K562 (cell line): Measurements from ENCODE around the gene TRPC4AP. TPM values are rescaled to one million over a fixed set of nuclear protein-coding genes. Genes with fewer than 3 reads are reported as not detected.

ENCODE experiments used
- ATAC-seq: fragments of 200-7000 bp; cut with Tn5 transposase; 3 replicates; pipeline ENCODE4 v1.9.1; 2020; ENCODE audit warnings: moderate library complexity
- BruUV-seq: library from RNA; stranded (reverse); fragments of 400-500 nt; replicated peaks from 2 replicates; lab custom pipeline; 2021; lab: Mats Ljungman, UMichigan
- CTCF ChIA-PET: fragments of 300-600 bp; formaldehyde crosslinking; extraction: SDS; loops from one replicate; lab custom pipeline; 2021; ENCODE audit warnings: low intra/inter-chr PET ratio; lab: Yijun Ruan, JAX
- POLR2A ChIA-PET: fragments of 300-600, 350-650 bp; sonication (Branson Sonifier 250); formaldehyde crosslinking; extraction: SDS; loops from one replicate; lab custom pipeline; 2021; ENCODE audit warnings: antibody characterized with exemption, inconsistent platforms; lab: Yijun Ruan, JAX
- DNase-seq, 4 experiments: peaks; one replicate each; pipeline versions ENCODE4 v3.0.0 to v3.0.0-alpha.2; 2011 to 2018; ENCODE audit warnings: low spot score in 3 of 4, mixed read lengths in 3 of 4; ENCODE audit errors: extremely low read depth in 1 of 4
- FAIRE-seq: peaks from 2 replicates; lab custom pipeline; 2011; peaks lifted over from hg19 to GRCh38; lab: Jason Lieb, UNC
- H2AFZ ChIP-seq: 2 replicates; pipeline ENCODE4 v1.6.0; 2011; ENCODE audit warnings: low read depth, low read length, control low read depth, inconsistent platforms
- H3K27ac ChIP-seq: fragments of 200-600 bp; 3 replicates; pipeline ENCODE4 v1.8.0; 2011; ENCODE audit warnings: low read depth, mild to moderate bottlenecking, control low read depth, inconsistent platforms, low read length, moderate library complexity, mixed read lengths; ENCODE audit errors: extremely low read depth
- H3K27me3 ChIP-seq, 2 experiments: fragments of 300-600 bp in 1 of 2; 2 replicates in 1 of 2; 3 replicates in 1 of 2; pipeline versions ENCODE4 v1.6.0 to v1.8.0; 2011; ENCODE audit warnings: inconsistent platforms in 2 of 2, low read length in 2 of 2, mild to moderate bottlenecking in 1 of 2, mixed read lengths in 1 of 2, moderate library complexity in 1 of 2; ENCODE audit not compliant: control insufficient read depth in 2 of 2, insufficient read depth in 2 of 2
- H3K36me3 ChIP-seq: fragments of 300-600 bp; 3 replicates; pipeline ENCODE4 v1.8.0; 2011; ENCODE audit warnings: mild to moderate bottlenecking, low read length, inconsistent platforms; ENCODE audit not compliant: control insufficient read depth, insufficient read depth
- H3K4me1 ChIP-seq, 2 experiments: fragments of 200-600 bp in 1 of 2; replicated peaks in 1 of 2; 2 replicates in 1 of 2; 3 replicates in 1 of 2; pipeline versions ENCODE4 v1.5.1 to v1.8.0; 2011; ENCODE audit warnings: inconsistent platforms in 2 of 2, low read length in 2 of 2, mild to moderate bottlenecking in 1 of 2, mixed read lengths in 1 of 2, moderate library complexity in 1 of 2; ENCODE audit not compliant: control insufficient read depth in 2 of 2, insufficient read depth in 2 of 2
- H3K4me2 ChIP-seq: 2 replicates; pipeline ENCODE4 v1.6.1; 2011; ENCODE audit warnings: low read length, control low read depth, inconsistent platforms, mixed read lengths; ENCODE audit not compliant: insufficient read depth
- H3K4me3 ChIP-seq: fragments of 200-600 bp; sonication (generic), shearing (Covaris generic); 2 replicates; pipeline ENCODE4 v1.5.1; 2016; ENCODE audit warnings: control low read depth, inconsistent platforms
- H3K79me2 ChIP-seq: fragments of 200-600 bp; 3 replicates; pipeline ENCODE4 v1.8.0; 2011; ENCODE audit warnings: low read length, inconsistent platforms; ENCODE audit not compliant: control insufficient read depth, insufficient read depth
- H3K9ac ChIP-seq, 2 experiments: 2 replicates each; pipeline versions ENCODE4 v1.6.0 to v1.6.1; 2011; ENCODE audit warnings: low read depth in 2 of 2, low read length in 2 of 2, control low read depth in 1 of 2, inconsistent platforms in 1 of 2, mild to moderate bottlenecking in 1 of 2, mixed read lengths in 1 of 2; ENCODE audit not compliant: insufficient read depth in 1 of 2
- H3K9me1 ChIP-seq: one replicate; pipeline ENCODE4 v1.6.0; 2011; ENCODE audit warnings: inconsistent platforms, mild to moderate bottlenecking, low read length, moderate library complexity; ENCODE audit not compliant: control insufficient read depth, insufficient read depth
- H3K9me3 ChIP-seq: replicated peaks from 2 replicates; pipeline ENCODE4 v1.5.1; 2011; ENCODE audit warnings: low read depth, low read length, inconsistent platforms; ENCODE audit not compliant: control insufficient read depth, insufficient read depth
- H4K20me1 ChIP-seq: replicated peaks from 2 replicates; pipeline ENCODE4 v1.6.1; 2011; ENCODE audit warnings: low read length, inconsistent platforms, mixed read lengths; ENCODE audit not compliant: control insufficient read depth, insufficient read depth
- GABPB2 ChIP-seq: fragments of 250-450 bp; sonication (Bioruptor Pico); conservative IDR thresholded peaks from 2 replicates; pipeline ENCODE4 v1.5.1; 2021; ENCODE audit warnings: mild to moderate bottlenecking
- MEF2A ChIP-seq: IDR thresholded peaks from 2 replicates; pipeline ENCODE4 v1.6.1; 2011; ENCODE audit warnings: low read depth, mild to moderate bottlenecking, low read length, moderate library complexity; ENCODE audit not compliant: control insufficient read depth
- NCOA1 ChIP-seq: fragments of 450-650 bp; IDR thresholded peaks from 2 replicates; pipeline ENCODE4 v1.6.1; 2016; ENCODE audit warnings: low read depth
- NR0B1 ChIP-seq: fragments of 450-650 bp; IDR thresholded peaks from one replicate; pipeline ENCODE4 v1.6.1; 2018; ENCODE audit warnings: mild to moderate bottlenecking, moderate library complexity; ENCODE audit not compliant: partially characterized antibody
- NR1H2 ChIP-seq: sonication (generic); formaldehyde crosslinking; IDR thresholded peaks from 2 replicates; pipeline ENCODE4 v1.4.0; 2020; ENCODE audit warnings: mild to moderate bottlenecking, missing genetic modification reagents
- RBM22 ChIP-seq: fragments of 200-400 bp; formaldehyde crosslinking; IDR thresholded peaks from 2 replicates; pipeline ENCODE4 v1.6.1; 2018; ENCODE audit warnings: low read length, low read depth; ENCODE audit not compliant: poor library complexity, severe bottlenecking
- WGBS: fragments of 100-300 bp; shearing (Covaris generic); methylation state at CpG from one replicate; pipeline ENCODE4 v1.1.6; 2016; ENCODE audit warnings: low coverage, mixed read lengths; ENCODE audit not compliant: insufficient coverage; ENCODE audit errors: missing lambda C conversion rate; 5-methylcytosine and 5-hydroxymethylcytosine counted together
- in situ Hi-C: fragments of 300-500 bp; cut with MboI; formaldehyde crosslinking; loops from 4 replicates; pipeline ENCODE4 v1.15.0; 2018; ENCODE audit warnings: inconsistent platforms, mixed read lengths
- intact Hi-C: fragments of 100-400 bp; cut with micrococcal nuclease; formaldehyde crosslinking; loops from 2 replicates; pipeline ENCODE4 v1.14.2; 2022
- polyA plus RNA-seq, 8 experiments: library from polyadenylated mRNA; depleted of rRNA in 4 of 8; stranded (reverse) in 5 of 8; unstranded in 3 of 8; fragments of >200 nt; fragmentation: Nextera tagmentation in 2 of 8; fragmentation: Illumina TruSeq in 1 of 8; extraction: Ambion mirVana in 2 of 8; extraction: Trizol in 1 of 8; gene quantifications; 2 replicates each; pipeline versions ENCODE4 v1.2.1 to v1.2.3, GENCODE V29; 2011 to 2014; ENCODE audit warnings: inconsistent platforms in 1 of 8, missing spikeins in 1 of 8
- total RNA-seq, 7 experiments: library from RNA; depleted of rRNA in 6 of 7; stranded (reverse); fragments of >200 nt in 6 of 7; fragmentation: Illumina TruSeq in 2 of 7; extraction: Trizol in 2 of 7; gene quantifications; 2 replicates each; pipeline versions ENCODE4 v1.2.1 to v1.2.3, GENCODE V29; 2011 to 2021; ENCODE audit warnings: low replicate concordance in 1 of 7

TRPC4AP gene
- total and polyA plus RNA-seq, 9 of the 15 experiments (the other 6 are each of a cell fraction or from before 2014, with no cell fraction given), result 2.3 to 70.3 (median 33.3) TPM

- TF ChIP-seq NR1H2 (no peak), NR0B1 (no peak), NCOA1 (no peak), MEF2A (no peak)
Measured at GRCh38 chr20:35025116-35025515, 67.5 kb downstream of the TRPC4AP start (continued).

- Histone ChIP-seq H3K9ac (no peak overlapping the region), H3K79me2 (no peaks in the 10 kb centered on the region), H3K4me3 (no peak overlapping the region), H4K20me1 (no peaks in the 10 kb centered on the region; the same call in 1 of the 2 replicates), H3K4me1 (no peaks in the 10 kb centered on the region), H3K27ac (no peak overlapping the region), H3K9me3 (no peaks in the 10 kb centered on the region), H2AFZ (no peak overlapping the region), H3K9me1 (no peaks in the 10 kb centered on the region), H3K36me3 (peaks cover 81% of the 10 kb centered on the region; the same call in 2 of the 3 replicates), H3K4me2 (no peak overlapping the region), H3K27me3 (no peaks in the 10 kb centered on the region)
- CTCF ChIA-PET, result no interaction called here
- intact Hi-C loops, result no loop called here
- no peak for DNase-seq
- in situ Hi-C loops, result no loop called here
- WGBS, result 92% methylated on average over 6 of the region's 7 CpGs
- ATAC-seq, result no peak
- no TSS peak for BruUV-seq
- no peak for FAIRE-seq
- POLR2A ChIA-PET, result interaction anchor here (0.7 to 1.7 kb wide), 3 partner anchors 16 to 30 kb away, joined by 3 to 4 read pairs (median 3); no protein-coding TSS in a partner anchor
- TF ChIP-seq RBM22, result peak; percentile 26
- TF ChIP-seq GABPB2, result no peak
Measured at GRCh38 chr20:35023624-35024023, 69.0 kb downstream of the TRPC4AP start.
